CD4-positive, alpha-beta T cell treated with Interleukin-4 for 4 hours (primary cell): ENCODE measurements around the gene CLEC16A.
A peak's percentile ranks its signal among the peaks of the same experiment; 100 is the strongest.

ENCODE experiments used
- DNase-seq: peaks from one replicate; pipeline ENCODE4 v3.0.0-alpha.2; 2020

Gene CLEC16A

DNA sequence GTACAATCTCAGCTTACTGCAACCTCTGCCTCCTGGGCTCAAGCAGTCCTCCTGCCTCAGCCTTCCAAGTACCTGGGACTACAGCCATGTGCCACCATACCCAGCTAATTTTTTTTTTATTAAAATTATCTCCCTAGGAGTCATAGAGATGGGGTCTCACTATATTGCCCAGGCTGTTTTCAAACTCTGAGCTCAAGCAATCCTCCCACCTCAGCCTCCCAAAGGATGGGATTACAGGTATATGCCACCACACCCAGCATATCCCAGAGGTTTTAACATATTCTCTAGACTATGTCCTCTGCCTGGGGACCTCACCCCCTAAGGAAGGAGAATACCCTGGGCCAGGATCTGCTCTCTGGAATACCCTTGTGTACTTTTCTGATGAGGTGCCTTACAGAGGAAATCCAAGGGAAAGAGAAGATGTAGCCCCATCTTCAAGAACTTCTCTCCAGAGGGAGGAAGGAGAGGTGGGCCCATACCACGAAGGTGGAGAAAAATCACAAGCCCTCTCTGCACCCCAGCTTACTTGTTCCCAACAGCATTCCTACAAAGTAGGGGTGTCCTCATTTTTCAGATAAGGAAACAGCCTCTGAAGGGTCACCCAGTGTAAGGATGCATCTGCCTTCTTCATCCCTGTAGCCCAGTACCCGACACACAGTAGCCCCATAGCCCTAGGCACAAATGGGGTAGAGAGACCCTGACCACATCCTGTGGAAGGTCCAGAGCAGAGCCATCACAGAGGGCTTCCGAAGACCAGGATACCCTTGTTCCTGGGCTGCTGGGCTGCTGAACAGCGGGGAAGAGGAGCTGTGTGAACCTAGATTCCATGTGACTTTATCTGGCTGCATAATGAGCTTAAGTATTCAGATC is 160.0 kb downstream of the CLEC16A start:
- DNase-seq = no peak

DNA sequence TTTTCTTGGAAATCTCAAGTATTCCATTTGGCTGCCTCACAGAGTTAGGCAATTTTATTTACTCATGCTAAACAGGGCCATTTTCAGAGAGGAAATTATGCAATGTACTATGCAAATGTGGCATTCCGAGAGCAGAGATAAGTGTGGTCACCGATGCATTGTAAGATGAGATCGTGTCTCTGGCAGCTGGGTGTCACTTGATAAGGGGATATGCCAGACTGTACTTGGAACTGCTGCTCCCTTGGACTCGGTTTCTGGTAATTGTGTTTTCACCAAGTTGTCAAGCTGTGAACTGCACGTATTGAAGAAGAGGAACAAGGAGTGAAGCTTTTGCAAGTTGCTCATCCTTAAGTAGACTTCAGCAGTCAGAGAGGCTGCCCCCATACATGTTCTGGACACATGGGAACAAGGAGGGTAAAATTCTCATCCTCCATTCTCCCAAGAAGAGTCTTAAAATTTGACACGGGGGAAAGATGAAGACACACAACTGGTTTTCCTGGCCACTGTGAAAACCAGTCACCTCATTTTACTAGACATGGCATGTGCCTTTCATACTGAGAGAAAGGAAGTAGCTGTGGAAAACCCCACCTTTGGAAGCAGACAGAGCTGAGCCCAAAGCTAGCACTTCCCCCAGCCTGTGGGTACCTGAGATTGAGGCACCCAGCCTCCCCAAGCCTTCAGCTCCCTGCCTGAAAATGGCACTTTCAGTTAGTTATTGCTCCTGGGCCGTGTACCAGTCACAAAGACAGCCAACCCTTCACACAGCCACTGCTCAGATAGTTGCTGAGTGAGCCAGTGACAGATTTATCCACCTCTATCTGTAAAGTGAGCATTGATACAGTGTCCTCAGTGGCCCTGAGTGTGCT is 160.9 kb downstream of the CLEC16A start:
- DNase-seq = peak; percentile 32

DNA sequence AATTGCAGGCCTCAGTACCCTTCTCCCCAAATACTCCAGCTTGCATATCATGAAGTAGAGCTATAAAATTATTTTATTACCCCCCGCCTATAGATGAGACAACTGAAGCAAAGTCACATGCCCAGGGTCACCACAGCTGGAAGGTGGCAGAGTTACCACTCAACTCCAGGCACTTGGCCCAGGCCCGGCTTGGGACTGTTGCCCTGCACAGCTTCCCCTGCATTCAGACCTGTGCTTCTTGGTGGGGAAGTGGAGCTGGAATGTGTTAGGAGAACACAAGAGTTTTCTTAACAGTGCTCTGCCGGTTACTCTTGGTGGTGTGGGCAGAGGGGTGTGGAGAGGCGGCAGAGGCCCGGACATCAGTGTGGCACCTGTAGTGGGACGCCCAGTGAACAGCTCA is 162.4 kb downstream of the CLEC16A start:
- DNase-seq = no peak

DNA sequence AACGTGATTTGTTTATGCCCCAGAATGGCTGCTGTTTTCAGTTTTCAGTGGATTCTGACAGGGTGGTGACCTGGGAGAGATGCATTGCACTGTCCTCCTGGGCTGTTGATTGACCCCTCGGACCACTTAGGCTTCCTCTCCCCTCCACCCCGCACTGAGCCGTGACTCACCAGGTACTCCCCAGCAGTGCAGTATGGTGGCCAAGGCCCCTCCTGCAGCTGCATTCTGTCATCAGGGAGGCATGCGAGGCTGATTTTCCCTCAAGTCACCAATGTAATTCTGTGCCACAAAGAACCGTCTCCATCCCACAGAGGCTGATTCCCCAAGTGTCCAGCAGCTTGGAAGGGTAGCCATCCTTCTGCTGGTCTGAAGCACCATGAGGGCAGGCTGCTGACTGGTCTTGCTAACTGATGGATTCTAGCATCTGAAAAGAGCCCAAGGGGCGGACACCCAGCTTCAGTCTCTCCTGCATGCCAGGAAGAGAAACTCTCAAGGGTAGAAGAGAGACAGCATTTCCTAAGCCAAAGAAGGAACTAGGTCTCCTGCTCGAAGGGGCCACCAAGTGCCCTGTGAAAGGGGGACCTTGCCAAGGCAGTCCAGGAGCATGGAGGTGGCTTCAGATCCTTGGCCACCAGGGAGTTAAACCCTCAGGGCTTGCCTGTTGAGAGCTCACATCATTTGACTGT is 163.6 kb downstream of the CLEC16A start:
- DNase-seq = no peak

DNA sequence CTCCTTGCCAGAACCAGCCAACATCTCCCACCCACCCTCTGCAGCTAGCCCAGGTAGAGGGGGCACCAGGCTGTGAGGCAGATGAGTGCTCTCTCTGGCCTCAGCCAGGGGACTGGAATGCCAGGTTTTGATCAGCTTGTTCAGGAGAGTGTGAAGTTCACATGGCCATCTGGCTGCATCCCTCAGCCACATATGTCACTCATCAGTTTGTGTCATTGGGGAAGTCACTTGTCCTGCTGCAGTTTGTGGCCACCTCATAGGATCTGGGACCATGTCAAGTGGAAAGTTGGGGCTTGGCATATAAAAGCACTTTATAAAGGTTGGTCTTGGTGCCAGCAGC is 164.1 kb downstream of the CLEC16A start:
- no peak for DNase-seq

DNA sequence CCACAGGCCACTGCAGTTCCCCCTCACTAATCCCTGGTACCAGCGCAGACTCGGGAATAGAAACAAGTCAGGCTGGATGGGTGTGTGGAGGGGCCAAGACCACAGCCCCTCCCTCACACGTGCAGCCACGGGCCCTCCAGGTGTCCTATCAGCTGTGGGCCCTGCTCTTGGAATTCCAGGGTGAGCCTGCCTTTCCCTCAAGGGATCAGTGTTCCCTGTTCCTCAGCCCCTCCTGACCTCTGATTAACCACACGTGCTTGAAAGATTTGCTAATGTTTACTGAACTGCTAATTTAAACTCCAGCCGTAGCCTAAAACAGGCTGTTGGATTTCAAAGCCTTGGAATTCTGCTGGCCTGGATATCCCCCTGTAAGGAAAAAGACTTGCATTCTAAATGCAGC is 165.2 kb downstream of the CLEC16A start:
- no peak for DNase-seq

DNA sequence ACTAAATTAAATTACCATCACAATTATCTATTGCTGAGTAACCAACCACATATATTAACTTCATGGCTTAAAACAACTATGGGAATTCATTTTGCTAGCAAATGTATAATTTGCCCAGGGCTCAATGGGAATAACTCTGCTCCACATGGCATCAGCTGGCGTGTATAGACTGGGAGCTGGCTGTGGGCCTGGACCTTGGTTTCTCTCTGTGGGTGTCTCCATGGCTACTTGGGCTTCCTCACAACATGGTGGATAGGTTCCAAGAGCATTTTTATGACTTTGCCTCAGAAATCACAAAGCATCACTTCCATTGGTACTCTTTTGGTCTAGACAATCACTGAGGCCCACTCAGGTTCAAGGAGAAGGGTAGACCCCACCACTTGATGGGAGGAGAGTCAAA is 166.8 kb downstream of the CLEC16A start:
- no peak for DNase-seq

DNA sequence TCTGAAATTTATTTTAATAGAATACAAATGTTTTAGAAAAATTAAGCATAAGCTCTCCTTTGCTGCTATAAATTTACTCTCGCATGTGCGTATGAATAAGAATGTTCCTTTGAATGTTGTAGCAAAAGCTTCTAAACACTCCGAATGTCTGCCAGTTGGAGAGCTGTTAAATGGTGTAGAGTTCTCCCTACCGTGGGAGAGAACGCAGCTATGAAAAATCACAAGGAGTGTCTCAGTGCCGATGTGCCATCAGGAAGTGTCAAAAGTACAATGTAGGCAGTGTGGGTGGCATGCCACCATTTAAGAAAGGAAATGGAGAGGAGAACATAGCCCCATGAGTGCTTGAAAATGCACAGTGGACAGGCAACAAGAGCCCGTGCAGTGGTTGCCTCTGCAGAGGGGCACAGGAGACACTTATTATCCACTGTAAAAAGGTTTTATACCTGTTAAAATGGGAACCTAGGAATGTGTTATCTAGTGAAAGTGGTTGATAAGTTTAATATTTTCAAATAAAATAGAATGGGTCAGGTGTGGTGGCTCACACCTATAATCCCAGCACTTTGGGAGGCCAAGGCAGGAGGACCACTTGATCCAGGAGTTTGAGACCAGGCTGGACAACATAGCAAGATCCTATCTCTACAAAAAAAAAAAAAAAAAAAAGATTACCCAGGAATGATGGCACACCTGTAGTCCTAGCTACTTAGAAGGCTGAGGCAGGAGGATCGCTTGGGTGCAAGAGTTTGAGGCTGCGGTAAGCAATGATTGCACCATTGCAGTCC is 167.7 kb downstream of the CLEC16A start:
- no peak for DNase-seq

DNA sequence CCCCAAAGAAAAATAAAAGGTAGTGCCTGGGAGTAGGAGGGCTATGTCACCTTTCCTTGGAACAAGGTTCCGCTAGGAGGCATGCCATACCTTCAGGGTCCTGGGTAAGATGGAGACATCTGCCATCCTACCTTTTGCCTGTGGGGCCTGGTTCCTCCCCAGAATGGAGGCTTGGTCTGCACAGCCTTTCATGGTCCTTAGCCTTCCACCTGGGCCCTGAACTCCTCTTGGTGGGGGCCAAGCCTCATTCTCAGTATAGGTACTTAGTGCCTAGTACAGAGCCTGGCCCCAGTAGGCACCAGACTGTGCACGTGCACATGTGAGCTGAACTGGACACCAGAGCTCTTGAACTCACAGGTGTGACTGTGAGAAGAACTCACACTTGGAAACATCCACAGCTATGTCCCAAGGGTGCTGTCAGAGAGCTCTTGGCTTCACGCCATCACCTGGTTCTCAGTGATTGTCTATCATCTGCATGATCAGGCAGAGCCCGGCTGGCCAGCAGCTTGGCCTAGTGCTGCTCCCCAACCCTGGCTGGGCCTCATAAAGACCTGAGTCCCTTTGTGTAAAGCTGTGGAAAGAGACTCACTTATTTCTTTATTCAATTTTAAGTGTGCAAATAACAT is 168.5 kb downstream of the CLEC16A start:
- no peak for DNase-seq

DNA sequence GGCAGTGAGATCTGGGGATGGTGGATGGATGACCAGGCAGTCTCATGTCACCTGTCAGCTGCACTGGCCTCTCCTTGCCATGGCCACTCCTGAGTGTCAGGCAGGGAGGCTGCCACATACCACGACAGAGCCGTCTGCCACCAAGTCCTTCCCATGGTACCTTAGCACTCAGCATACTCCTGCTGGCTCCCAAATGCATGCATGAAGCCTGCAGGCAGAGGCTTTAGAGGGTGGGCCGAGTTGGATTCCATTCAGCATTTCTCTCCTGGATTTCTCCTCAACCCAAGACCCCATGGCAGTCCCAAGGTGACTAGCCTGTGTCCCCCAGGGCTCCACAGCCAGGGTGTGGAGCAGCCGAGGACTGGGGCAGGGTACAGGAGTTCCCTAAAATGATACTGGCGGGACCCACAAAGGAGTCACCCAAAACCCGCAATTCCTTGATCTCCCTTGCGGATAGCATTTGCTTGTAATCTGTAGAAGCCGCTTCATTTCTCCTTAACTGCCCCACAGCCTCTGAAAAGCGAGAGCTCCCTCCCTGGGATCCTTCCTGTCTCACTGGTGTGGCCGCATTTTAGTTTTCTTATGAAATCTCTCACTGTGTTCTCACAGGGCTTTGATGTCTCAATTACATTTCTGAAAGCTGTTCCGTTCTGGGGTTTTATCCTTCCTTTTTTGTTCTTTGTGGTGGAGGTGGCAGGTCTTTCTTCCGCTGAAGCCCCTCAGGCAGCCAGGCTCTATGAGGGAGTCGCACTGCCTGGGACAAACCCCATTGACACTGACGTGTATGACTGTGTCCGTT is 170.2 kb downstream of the CLEC16A start:
- DNase-seq = peak; percentile 54

DNA sequence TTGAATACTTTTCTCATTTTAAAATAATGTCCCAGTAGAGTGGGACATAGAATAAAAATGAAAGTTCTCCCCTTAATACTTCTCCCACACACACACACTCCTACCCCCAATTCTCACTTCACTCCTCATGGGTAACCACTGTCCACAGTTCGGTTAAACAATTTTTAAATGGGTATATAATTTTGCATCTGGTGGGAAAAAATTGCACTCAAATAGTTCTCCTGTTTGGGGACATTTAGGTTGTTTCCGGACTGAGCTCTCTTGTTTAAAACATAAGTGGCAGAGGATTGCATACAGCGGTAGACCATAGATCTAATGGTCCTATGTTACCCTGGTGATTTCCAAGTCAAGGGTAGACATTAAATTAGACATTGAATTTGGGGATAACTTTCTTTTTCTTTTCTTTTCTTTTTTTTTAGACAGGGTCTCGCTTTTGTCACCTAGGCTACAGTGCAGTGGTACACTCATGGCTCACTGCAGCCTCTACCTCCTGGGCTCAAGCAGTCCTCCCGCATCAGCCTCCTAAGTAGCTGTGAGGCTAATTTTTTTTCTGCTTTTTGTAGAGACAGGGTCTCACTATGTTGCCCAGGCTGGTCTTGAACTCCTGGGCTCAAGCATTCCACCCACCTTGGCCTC is 173.3 kb downstream of the CLEC16A start:
- no peak for DNase-seq

DNA sequence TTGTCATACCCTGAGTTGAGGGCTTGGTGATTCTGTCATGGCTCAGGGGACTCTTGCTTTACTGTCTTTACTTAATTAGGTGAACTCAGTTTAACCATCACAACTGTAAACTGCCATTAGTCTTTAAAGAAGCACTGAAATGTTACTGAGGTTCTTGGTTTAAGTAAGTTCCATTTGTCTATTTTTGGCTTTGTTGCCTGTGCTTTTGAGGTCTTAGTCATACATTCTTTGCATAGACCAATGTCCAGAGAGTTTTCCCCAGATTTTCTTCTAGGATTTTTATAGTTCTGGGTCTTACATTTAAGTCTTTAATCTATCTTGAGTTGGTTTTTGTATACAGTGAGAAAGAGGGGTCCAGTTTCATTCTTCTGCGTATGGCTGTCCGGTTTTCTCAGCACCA is 174.1 kb downstream of the CLEC16A start:
- no peak for DNase-seq

DNA sequence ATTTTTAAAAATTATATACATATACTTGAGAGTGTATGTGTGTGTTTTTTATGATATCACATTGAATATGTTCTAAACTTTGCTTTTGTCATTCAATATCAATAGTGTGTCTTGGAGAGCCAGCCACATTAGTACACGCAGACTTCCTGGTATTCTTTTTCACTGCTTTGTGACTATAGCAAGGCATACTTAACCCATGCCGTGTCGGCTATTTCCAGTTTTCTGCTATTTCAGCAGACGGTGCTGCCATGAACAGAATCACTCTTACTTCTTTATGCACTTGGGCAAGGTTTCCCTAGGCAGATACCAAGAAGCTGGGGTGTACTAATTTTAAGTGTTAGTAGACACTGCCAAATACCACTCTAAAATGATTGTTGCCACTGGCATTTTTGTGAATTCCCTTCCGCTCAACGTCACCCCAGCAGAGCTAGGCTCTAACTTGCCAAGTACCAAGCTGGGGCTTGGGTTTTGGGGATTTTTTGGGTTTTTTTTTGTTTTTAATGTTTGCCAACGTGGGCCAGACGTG is 176.8 kb downstream of the CLEC16A start:
- no peak for DNase-seq

DNA sequence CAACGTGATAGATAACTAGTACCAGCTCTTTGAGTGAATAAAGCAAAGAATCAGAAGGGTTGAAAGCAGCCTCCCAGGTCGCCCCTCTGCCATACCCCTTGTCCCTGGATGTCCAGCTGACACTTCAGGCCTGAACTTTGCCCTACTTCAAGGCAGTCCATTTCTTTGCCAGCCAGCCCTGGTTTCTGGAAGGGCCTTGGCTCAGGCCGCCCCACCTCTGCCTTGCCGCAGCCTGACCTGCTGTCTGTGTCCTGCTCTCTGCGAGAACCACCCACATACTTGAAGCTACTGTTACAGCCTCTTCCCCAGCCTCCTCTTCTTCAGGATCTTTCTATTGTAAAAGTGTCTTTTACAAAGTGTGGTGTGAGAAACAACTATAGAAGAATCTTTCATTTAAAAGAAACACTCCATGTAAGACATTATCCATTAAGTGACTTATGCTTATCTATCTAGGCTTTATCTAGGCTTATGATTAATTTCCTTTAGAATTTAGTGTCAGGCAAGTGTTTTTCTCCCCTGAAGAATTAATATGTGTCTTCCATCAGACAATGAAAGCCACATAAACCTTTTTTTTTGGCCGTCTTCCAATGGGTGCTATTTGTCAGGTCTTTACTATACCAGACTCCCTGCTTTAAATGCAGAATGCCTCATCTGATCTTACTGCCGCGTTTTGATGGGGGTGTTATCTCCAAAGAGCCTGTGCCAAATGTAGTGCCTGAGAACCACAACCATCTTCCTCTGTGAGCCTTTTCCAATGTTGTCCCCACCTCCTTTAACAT is 177.7 kb downstream of the CLEC16A start:
- DNase-seq = no peak

DNA sequence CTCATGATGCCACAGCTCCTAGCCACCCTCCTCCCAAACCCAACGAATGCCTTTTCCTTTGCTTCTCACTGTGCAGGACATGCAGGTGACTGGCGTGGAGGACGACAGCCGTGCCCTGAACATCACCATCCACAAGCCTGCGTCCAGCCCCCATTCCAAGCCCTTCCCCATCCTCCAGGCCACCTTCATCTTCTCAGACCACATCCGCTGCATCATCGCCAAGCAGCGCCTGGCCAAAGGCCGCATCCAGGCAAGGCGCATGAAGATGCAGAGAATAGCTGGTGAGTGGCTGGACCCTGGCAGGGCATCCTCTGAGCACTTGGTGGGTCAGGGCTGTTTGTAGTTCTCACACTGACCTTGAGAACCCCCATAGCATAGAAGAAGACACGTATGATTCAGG is 179.3 kb downstream of the CLEC16A start:
- no peak for DNase-seq

DNA sequence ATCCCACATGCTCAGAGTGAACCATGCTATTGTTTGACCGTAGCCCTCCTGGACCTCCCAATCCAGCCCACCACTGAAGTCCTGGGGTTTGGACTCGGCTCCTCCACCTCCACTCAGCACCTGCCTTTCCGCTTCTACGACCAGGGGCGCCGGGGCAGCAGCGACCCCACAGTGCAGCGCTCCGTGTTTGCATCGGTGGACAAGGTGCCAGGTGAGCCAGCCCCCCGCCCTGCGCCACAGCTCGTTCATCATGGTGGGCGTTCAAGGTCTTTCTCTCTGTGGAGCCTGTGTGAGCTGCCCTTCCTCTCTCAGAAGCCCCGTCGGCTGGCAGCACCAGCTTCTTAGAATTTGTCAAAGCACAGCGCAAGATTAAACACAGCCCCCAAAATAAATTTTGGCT is 181.6 kb downstream of the CLEC16A start:
- DNase-seq = no peak

DNA sequence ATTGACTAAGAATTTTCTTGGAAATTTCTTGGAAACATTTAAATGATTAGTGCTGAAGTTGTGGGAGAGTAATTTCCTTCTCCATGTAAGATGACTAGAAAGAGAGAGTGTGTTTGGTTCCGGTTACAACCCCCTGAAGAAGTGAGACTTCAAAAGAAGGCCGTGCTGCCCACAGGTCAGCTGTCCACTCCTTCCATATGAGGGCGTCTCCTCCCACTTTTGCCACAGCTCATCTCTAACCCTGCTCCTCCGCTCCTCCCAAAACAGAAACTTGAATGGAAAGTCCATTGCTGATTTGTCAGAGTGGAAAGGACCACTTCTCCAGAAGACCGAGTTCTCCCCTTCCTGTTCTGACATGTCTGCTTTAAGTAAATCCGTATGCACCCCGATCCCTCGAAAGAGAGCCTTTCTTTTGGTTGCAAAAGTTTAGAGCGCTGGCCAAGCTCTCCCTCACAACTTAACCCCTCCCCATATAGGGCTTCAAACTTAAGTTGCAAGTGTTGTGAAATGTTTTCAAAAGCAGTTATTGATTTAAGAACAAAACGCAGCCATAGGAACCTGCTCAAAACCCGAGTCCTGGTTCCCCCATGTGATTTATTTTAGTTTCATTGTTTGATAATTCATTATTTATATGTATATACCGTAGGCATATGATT is 182.2 kb downstream of the CLEC16A start:
- DNase-seq = no peak

DNA sequence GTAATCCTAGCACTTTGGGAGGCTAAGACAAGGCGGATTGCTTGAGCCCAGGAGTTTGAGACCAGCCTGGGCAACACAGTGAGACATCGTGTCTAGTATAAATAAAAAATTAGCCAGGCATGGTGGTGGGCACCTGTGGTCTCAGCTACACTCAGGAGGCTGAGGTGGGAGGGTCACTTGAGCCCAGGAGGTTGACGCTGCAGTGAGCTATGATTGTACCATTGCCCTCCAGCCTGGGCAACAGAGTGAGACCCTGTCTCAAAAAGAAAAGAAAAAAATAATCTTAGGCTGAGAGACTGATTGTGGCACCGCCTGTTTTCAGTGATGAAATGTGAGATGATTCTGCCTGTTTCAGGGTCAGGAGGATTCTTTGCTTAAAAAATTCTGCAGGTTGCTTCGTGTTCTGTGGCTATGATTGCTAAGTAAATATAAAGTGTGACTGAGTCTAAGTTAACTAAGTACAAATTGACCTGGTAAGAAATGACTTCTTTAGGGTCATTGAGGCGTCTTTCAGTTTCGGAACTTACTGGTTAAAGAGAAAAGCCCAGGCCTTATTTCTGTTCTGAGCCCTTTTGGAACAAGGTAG is 183.3 kb downstream of the CLEC16A start:
- no peak for DNase-seq
